HepG2 (cell line): ENCODE results near the gene SLC4A2. TPM values are rescaled to one million over a fixed set of nuclear protein-coding genes. Genes with fewer than 3 reads are reported as not detected.

Experiments
- ARID5B ChIP-seq: IDR thresholded peaks from 2 replicates; pipeline ENCODE4 v1.4.0; 2020; ENCODE audit warnings: mild to moderate bottlenecking, missing genetic modification reagents
- IRF9 ChIP-seq: sonication (generic); formaldehyde crosslinking; IDR thresholded peaks from 2 replicates; pipeline ENCODE4 v1.8.0; 2022; ENCODE audit warnings: missing genetic modification reagents, mild to moderate bottlenecking, borderline replicate concordance
- PRDM10 ChIP-seq: sonication (generic); formaldehyde crosslinking; IDR thresholded peaks from 2 replicates; pipeline ENCODE4 v1.4.0; 2020; ENCODE audit warnings: low read depth, missing genetic modification reagents
- polyA plus RNA-seq, 8 experiments: library from polyadenylated mRNA; depleted of rRNA in 3 of 8; stranded (reverse) in 7 of 8; unstranded in 1 of 8; fragments of >200 nt; fragmentation: Illumina TruSeq in 4 of 8; extraction: Trizol in 4 of 8; gene quantifications; 2 replicates each; pipeline versions ENCODE4 v1.2.1 to v1.2.3, GENCODE V29; 2011 to 2016; ENCODE audit warnings: low read depth in 4 of 8, missing spikeins in 1 of 8, mixed read lengths in 1 of 8; ENCODE audit not compliant: insufficient read depth in 1 of 8
- total RNA-seq, 5 experiments: library from RNA; depleted of rRNA; stranded (reverse); fragments of >200 nt; fragmentation: Illumina TruSeq; extraction: Trizol; gene quantifications; 2 replicates each; pipeline ENCODE4 v1.2.3, GENCODE V29; 2016; ENCODE audit warnings: low read depth in 1 of 5

The SLC4A2 gene
- total and polyA plus RNA-seq, 2 of the 13 experiments (the other 11 are each of a cell fraction or from before 2014, with no cell fraction given), result 51.9 to 73.4 TPM

GRCh38 chr7:151034312-151035025 is 24.9 kb upstream of the SLC4A2 start (continued):
- TF ChIP-seq IRF9 (CRISPR knock-in tag) (no peak), ARID5B (CRISPR knock-in tag) (no peak), PRDM10 (CRISPR knock-in tag) (no peak)
